Measurements from ENCODE around the gene FAHD2B. TPM values are rescaled to one million over a fixed set of nuclear protein-coding genes. Genes with fewer than 3 reads are reported as not detected.
"Not testable (repeated sequence)": the region's sequence is repeated elsewhere in the genome, so short reads cannot be mapped to it uniquely, and the experiment has no call there.

Gene FAHD2B
- total and polyA plus RNA-seq, 4 donors, result 1.2 to 4.1 (median 2.2) TPM

DNA sequence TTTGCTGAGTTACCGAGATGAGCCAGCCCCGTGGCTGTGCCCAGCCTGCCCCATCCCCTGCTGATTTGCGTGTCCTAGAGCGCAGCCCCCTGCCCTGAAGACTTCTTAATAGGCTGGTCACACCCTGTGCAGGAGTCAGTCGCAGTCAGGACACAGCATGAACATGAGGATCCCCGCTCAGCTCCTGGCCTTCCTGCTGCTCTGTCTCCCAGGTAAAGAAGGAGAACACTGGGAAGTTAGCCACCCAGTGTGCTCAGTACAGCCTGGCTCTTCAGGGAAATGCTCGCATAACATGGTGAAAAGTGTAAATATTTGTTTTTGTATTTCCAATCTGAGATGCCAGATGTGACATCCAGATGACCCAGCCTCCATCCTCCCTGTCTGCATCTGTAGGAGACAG is 34.9 kb downstream of the FAHD2B start:
- H3K9ac ChIP-seq (ENCODE audit: low read depth in 1 of 2, low read length in 2 of 2); H3K27me3 ChIP-seq (ENCODE audit: control insufficient read depth in 4 of 4, insufficient read depth in 4 of 4, low read length in 3 of 4); H3K36me3 ChIP-seq (ENCODE audit: control insufficient read depth in 4 of 4, insufficient read depth in 3 of 4, low read depth in 1 of 4, low read length in 3 of 4); DNase-seq (ENCODE audit: low spot score); H3K4me3 ChIP-seq (ENCODE audit: low read depth in 1 of 3, low read length in 3 of 3); H3K4me1 ChIP-seq (ENCODE audit: control insufficient read depth in 4 of 4, insufficient read depth in 4 of 4, low read length in 3 of 4); H3K9me3 ChIP-seq (ENCODE audit: control insufficient read depth in 4 of 4, low read length in 3 of 4); H3K27ac ChIP-seq (ENCODE audit: low read depth in 1 of 2, low read length in 2 of 2): not testable (repeated sequence)
- WGBS, result 60% methylated on average over 7 of the region's 7 CpGs

DNA sequence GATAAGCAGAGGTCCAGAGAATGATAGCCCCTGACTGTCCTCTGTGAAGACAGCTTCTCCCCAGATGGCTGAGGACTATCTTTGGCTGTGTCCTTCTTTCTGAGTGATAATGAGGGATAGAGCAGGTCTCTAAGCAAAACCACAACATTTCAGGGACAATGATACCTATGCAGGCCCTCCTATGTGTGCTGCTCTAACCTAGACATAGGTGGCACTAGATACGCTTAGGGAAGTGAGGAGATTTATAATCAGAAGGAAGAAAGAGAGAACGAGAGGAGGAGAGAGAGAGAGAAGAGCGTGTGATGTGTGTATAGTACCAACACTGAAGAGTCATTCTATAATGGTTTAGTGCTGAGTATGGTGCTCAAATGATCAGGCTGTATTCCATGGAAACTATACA is 38.5 kb downstream of the FAHD2B start:
- not testable (repeated sequence) for DNase-seq (ENCODE audit: low spot score); H3K4me3 ChIP-seq (ENCODE audit: low read depth in 1 of 3, low read length in 3 of 3); H3K9me3 ChIP-seq (ENCODE audit: control insufficient read depth in 4 of 4, low read length in 3 of 4); H3K36me3 ChIP-seq (ENCODE audit: control insufficient read depth in 4 of 4, insufficient read depth in 3 of 4, low read depth in 1 of 4, low read length in 3 of 4); H3K27me3 ChIP-seq (ENCODE audit: control insufficient read depth in 4 of 4, insufficient read depth in 4 of 4, low read length in 3 of 4); H3K27ac ChIP-seq (ENCODE audit: low read depth in 1 of 2, low read length in 2 of 2); H3K4me1 ChIP-seq (ENCODE audit: control insufficient read depth in 4 of 4, insufficient read depth in 4 of 4, low read length in 3 of 4); H3K9ac ChIP-seq (ENCODE audit: low read depth in 1 of 2, low read length in 2 of 2)
- WGBS, result 85% methylated on average over 3 of the region's 3 CpGs

DNA sequence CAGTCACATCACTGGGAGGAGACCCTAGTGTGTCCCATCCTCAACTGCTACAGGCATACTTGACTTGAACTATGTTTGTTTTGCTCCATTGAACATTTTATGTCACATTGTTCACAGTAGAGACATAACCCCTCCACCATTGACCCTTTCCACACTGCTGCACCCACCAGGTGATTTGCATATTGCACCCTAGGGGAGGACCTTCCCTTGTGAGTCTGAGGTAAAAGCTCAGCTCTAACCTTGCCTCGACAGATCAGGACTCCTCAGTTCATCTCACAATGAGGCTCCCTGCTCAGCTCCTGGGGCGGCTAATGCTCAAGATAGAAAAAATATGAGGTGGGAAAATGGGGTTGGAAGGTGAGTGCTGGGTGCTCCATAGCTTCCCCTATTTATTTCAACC is 44.6 kb downstream of the FAHD2B start:
- H3K27me3 ChIP-seq (ENCODE audit: control insufficient read depth in 4 of 4, insufficient read depth in 4 of 4, low read length in 3 of 4); H3K9me3 ChIP-seq (ENCODE audit: control insufficient read depth in 4 of 4, low read length in 3 of 4); H3K4me3 ChIP-seq (ENCODE audit: low read depth in 1 of 3, low read length in 3 of 3); H3K9ac ChIP-seq (ENCODE audit: low read depth in 1 of 2, low read length in 2 of 2); DNase-seq (ENCODE audit: low spot score); H3K36me3 ChIP-seq (ENCODE audit: control insufficient read depth in 4 of 4, insufficient read depth in 3 of 4, low read depth in 1 of 4, low read length in 3 of 4); H3K4me1 ChIP-seq (ENCODE audit: control insufficient read depth in 4 of 4, insufficient read depth in 4 of 4, low read length in 3 of 4); H3K27ac ChIP-seq (ENCODE audit: low read depth in 1 of 2, low read length in 2 of 2): not testable (repeated sequence)
- WGBS, result 67% methylated on average over 2 of the region's 2 CpGs

DNA sequence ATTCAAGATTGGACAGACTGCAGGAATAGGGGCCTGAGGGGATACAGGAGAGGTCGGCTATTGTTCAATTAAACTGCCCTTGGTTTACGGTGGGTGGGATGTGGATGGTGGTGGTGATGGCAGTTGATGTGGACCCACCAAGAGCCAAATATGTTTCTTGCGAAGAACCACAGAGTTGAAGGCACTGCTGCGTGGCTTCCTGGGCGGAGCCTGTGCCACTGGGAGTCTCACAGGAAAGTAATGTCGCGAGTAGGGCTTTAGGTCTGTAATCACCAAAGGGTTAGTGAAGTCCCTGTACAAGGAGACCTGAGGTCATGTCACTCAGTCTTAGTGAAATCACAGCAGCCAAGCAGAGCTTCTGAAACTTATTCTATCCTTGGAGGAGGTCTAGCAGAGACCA is 46.2 kb downstream of the FAHD2B start:
- 71% methylated on average over 7 of the region's 7 CpGs for WGBS
- not testable (repeated sequence) for H3K27ac ChIP-seq (ENCODE audit: low read depth in 1 of 2, low read length in 2 of 2)

DNA sequence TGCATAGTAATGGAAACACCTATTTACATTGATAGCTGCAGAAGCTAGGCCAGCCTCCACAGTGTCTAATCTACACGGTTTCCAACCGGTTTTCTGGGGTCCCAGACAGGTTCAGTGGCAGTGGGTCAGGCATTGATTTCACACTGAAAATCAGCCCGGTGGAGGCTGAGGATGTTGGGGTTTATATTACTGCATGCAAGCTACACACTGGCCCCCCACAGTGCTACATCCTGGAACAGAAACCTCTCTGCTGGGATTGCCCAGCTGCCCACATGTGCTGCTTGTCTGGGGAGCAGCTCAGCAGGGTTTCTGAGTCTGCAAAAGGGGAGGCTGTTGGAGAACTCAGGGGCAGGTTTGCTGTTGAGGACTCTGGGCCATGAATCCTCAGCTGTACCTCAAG is 48.0 kb downstream of the FAHD2B start:
- H3K27ac ChIP-seq (ENCODE audit: low read depth in 1 of 2, low read length in 2 of 2); H3K36me3 ChIP-seq (ENCODE audit: control insufficient read depth in 4 of 4, insufficient read depth in 3 of 4, low read depth in 1 of 4, low read length in 3 of 4); H3K27me3 ChIP-seq (ENCODE audit: control insufficient read depth in 4 of 4, insufficient read depth in 4 of 4, low read length in 3 of 4); H3K4me3 ChIP-seq (ENCODE audit: low read depth in 1 of 3, low read length in 3 of 3); H3K4me1 ChIP-seq (ENCODE audit: control insufficient read depth in 4 of 4, insufficient read depth in 4 of 4, low read length in 3 of 4); H3K9ac ChIP-seq (ENCODE audit: low read depth in 1 of 2, low read length in 2 of 2); DNase-seq (ENCODE audit: low spot score); H3K9me3 ChIP-seq (ENCODE audit: control insufficient read depth in 4 of 4, low read length in 3 of 4): not testable (repeated sequence)
- 72% methylated on average over 3 of the region's 3 CpGs for WGBS

More for the DNA sequence above, 46.2 kb downstream of the FAHD2B start:
- H3K4me3 ChIP-seq (ENCODE audit: low read depth in 1 of 3, low read length in 3 of 3); H3K36me3 ChIP-seq (ENCODE audit: control insufficient read depth in 4 of 4, insufficient read depth in 3 of 4, low read depth in 1 of 4, low read length in 3 of 4); H3K9ac ChIP-seq (ENCODE audit: low read depth in 1 of 2, low read length in 2 of 2); DNase-seq (ENCODE audit: low spot score); H3K27me3 ChIP-seq (ENCODE audit: control insufficient read depth in 4 of 4, insufficient read depth in 4 of 4, low read length in 3 of 4); H3K4me1 ChIP-seq (ENCODE audit: control insufficient read depth in 4 of 4, insufficient read depth in 4 of 4, low read length in 3 of 4); H3K9me3 ChIP-seq (ENCODE audit: control insufficient read depth in 4 of 4, low read length in 3 of 4): not testable (repeated sequence)

DNA sequence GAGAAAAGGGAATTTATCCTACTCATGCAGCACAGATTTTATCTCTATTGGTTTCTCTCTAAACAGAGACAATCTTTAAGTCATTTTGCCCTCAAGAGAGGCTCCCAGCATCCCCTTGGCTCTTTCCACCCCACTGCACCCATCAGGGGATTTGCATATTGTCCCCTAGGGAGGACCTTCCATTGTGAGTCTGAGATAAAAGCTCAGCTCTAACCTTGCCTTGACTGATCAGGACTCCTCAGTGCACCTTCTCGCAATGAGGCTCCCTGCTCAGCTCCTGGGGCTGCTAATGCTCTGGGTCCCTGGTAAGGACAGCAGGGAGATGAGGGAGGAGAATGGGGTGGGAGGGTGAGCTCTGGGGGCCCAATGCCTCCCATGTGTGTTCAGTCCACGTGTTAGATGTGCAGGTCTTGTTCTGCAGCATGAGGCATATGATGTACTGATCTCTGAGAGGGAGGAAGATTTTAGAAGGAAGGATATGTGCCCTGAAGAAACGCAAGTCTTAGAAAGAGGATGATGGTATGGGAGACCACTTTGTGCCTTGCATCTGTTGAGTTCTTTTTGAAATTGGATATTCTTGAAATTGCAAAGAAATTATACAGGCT is 48.7 kb downstream of the FAHD2B start:
- not testable (repeated sequence) for H3K27ac ChIP-seq (ENCODE audit: low read depth in 1 of 2, low read length in 2 of 2); H3K4me1 ChIP-seq (ENCODE audit: control insufficient read depth in 4 of 4, insufficient read depth in 4 of 4, low read length in 3 of 4); H3K9ac ChIP-seq (ENCODE audit: low read depth in 1 of 2, low read length in 2 of 2); H3K27me3 ChIP-seq (ENCODE audit: control insufficient read depth in 4 of 4, insufficient read depth in 4 of 4, low read length in 3 of 4); H3K36me3 ChIP-seq (ENCODE audit: control insufficient read depth in 4 of 4, insufficient read depth in 3 of 4, low read depth in 1 of 4, low read length in 3 of 4); DNase-seq (ENCODE audit: low spot score); H3K9me3 ChIP-seq (ENCODE audit: control insufficient read depth in 4 of 4, low read length in 3 of 4); H3K4me3 ChIP-seq (ENCODE audit: low read depth in 1 of 3, low read length in 3 of 3)
- WGBS, result 60% methylated on average over 3 of the region's 3 CpGs

Small RNAs within 50 kb of the gene (small RNA-seq; reads per million reads assigned to genes)
- gene AC018892.1, result not detected
- not detected for gene IGKV1OR2-3
- gene IGKV2OR2-2, result not detected
- gene RN7SL313P, result not detected

Other genes with a start within 250 kb of the FAHD2B start
- 1 to 10 TPM; 4.7 to 9.3 TPM for gene ANKRD39, start 236.9 kb downstream of the FAHD2B start, total RNA-seq
- gene ANKRD39, start 236.9 kb downstream of the FAHD2B start, polyA plus RNA-seq, result 10 to 100 TPM; 12.1 to 22.7 TPM
- gene SEMA4C, start 224.8 kb downstream of the FAHD2B start, total RNA-seq, result 10 to 100 TPM; 13.3 to 23.2 TPM
- 10 to 100 TPM in 1 of 2 donors, 1 to 10 TPM in 1; 3.7 to 13.0 TPM for gene SEMA4C, start 224.8 kb downstream of the FAHD2B start, polyA plus RNA-seq
- 10 to 100 TPM in 1 of 2 donors, not detected in 1; 27.3 TPM for gene FAM178B, start 108.3 kb downstream of the FAHD2B start, total RNA-seq
- gene FAM178B, start 108.3 kb downstream of the FAHD2B start, polyA plus RNA-seq, result not detected
- 1 to 10 TPM; 5.5 to 8.5 TPM for gene ANKRD36, start 18.3 kb upstream of the FAHD2B start, total RNA-seq
- 1 to 10 TPM in 1 of 2 donors, under 1 TPM in 1; 0.38 to 2.5 TPM for gene ANKRD36, start 18.3 kb upstream of the FAHD2B start, polyA plus RNA-seq

Measured in liver (tissue), 10 donors.